PFSK-1 (cell line): ENCODE measurements around the gene AUTS2.

Source experiments
- POLR2AphosphoS5 ChIP-seq: IDR thresholded peaks from 2 replicates; pipeline ENCODE4 v1.6.1; 2012; ENCODE audit warnings: low read depth, mild to moderate bottlenecking, control low read depth, low read length, moderate library complexity
- TAF1 ChIP-seq: IDR thresholded peaks from 2 replicates; pipeline ENCODE4 v1.6.1; 2012; ENCODE audit warnings: low read length, control low read depth, borderline replicate concordance; ENCODE audit not compliant: insufficient read depth

DNA sequence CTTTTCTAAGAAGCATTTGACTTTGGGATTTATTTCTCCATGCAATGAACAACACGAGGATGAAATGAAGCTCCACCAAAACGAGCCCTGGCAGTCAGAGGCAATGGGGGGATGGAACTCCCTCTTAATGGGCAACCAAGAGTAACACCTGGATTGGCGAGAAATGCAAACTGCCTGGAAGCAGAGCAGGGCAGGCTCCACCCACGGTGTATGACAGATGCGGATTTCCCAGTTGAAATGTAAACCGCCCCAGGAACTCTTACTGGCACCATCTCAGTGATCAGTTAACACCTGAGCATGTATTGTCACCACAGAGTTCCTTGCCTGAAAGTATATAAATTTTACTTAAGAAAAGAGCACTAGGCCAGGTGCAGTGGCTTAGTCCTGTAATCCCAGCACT is 47.3 kb upstream of the AUTS2 start:
- no peak for TF ChIP-seq TAF1
- TF ChIP-seq POLR2AphosphoS5 = no peak
